HUES64 (cell line): ENCODE data around the gene ZNF407.

Experiments
- H3K27ac ChIP-seq: 2 replicates; pipeline ENCODE4 v1.7.0; 2013; ENCODE audit warnings: low read depth, low read length, inconsistent platforms
- H3K27me3 ChIP-seq: 2 replicates; pipeline ENCODE4 v1.6.1; 2013; ENCODE audit warnings: mild to moderate bottlenecking, low read length; ENCODE audit not compliant: insufficient read depth
- H3K36me3 ChIP-seq: 2 replicates; pipeline ENCODE4 v1.6.1; 2013; ENCODE audit warnings: mild to moderate bottlenecking, low read length; ENCODE audit not compliant: insufficient read depth
- H3K4me1 ChIP-seq: 2 replicates; pipeline ENCODE4 v1.6.1; 2013; ENCODE audit warnings: mild to moderate bottlenecking, low read length, moderate library complexity; ENCODE audit not compliant: insufficient read depth
- H3K4me3 ChIP-seq: 2 replicates; pipeline ENCODE4 v1.5.1; 2013; ENCODE audit warnings: mild to moderate bottlenecking, low read length, moderate library complexity
- H3K9ac ChIP-seq: 2 replicates; pipeline ENCODE4 v1.6.1; 2013; ENCODE audit warnings: mild to moderate bottlenecking, low read depth, low read length
- H3K9me3 ChIP-seq: 2 replicates; pipeline ENCODE4 v1.6.1; 2013; ENCODE audit warnings: low read depth, low read length; ENCODE audit not compliant: insufficient read depth
- WGBS: fragments of 150-250, 120-280 bp; methylation state at CpG from one replicate; pipeline ENCODE4 v1.1.7; 2013; ENCODE audit warnings: missing lambda C conversion rate; 5-methylcytosine and 5-hydroxymethylcytosine counted together

The ZNF407 gene

DNA sequence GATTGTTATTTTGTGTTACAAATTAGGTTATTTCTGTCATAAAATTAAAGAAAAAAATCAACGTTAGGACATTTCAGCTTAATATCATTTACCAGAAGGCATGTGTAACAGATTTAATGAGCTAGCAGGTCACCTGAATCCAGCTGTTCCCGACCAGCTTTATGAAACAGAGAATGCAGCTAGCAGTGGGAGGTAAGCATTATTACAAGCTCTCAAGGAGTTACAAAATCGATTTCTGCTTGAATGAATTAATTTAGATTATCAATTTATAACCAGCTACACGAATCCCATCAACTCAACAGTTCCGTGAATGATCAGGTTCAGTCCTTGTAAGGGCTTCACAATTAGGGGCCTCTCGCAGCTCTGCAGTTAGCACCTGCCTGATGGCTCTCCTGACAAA is 399.3 kb downstream of the ZNF407 start:
- Histone ChIP-seq H3K4me3 (no peak overlapping the region), H3K9me3 (no peaks in the 10 kb centered on the region), H3K4me1 (peaks cover 12% of the 10 kb centered on the region; the same call in 1 of the 2 replicates), H3K9ac (no peak overlapping the region), H3K27ac (no peak overlapping the region), H3K36me3 (no peaks in the 10 kb centered on the region), H3K27me3 (no peaks in the 10 kb centered on the region)
- WGBS = 89% methylated on average over 5 of the region's 6 CpGs

DNA sequence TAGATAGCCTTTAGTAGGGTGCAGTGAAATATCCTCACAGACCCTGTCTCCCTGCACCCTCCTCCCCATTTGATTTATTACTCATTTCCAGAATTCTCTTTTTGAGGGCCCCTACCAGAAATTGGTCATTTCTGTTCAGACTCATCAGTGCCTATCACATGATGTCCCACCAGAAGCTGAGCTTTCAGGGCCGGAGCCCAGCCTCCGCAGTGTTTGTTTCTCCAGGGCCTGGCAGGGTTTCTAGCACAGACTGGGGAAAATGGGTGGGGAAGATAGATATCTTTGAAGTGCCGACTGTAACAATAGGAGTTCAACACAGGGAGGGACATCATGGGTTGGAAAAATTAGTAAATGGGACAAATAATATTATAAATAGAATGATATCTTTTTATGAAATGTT is 403.2 kb downstream of the ZNF407 start:
- no peak overlapping the region for H3K4me3 ChIP-seq
- H3K9me3 ChIP-seq = no peaks in the 10 kb centered on the region
- no peak overlapping the region for H3K9ac ChIP-seq
- no peaks in the 10 kb centered on the region for H3K27me3 ChIP-seq
- no peaks in the 10 kb centered on the region for H3K36me3 ChIP-seq
- H3K4me1 ChIP-seq = peaks cover 7% of the 10 kb centered on the region; the same call in 1 of the 2 replicates
- no peak overlapping the region for H3K27ac ChIP-seq
- 83% methylated on average over 3 of the region's 3 CpGs for WGBS

- Histone ChIP-seq H3K27me3 (no peaks in the 10 kb centered on the region), H3K4me3 (no peak overlapping the region), H3K9ac (no peak overlapping the region), H3K4me1 (peaks cover 6% of the 10 kb centered on the region; the same call in 1 of the 2 replicates), H3K9me3 (no peaks in the 10 kb centered on the region), H3K36me3 (no peaks in the 10 kb centered on the region), H3K27ac (peak overlapping the region; percentile 8; the same call in 1 of the 2 replicates)
- WGBS = 95% methylated on average over 2 of the region's 2 CpGs
Observed at GRCh38 chr18:75003039-75003438, 405.4 kb downstream of the ZNF407 start.

- Histone ChIP-seq H3K9ac (no peak overlapping the region), H3K36me3 (no peaks in the 10 kb centered on the region), H3K27me3 (no peaks in the 10 kb centered on the region), H3K4me1 (peaks cover 6% of the 10 kb centered on the region; the same call in 1 of the 2 replicates), H3K9me3 (no peaks in the 10 kb centered on the region), H3K4me3 (no peak overlapping the region), H3K27ac (no peak overlapping the region)
- 97% methylated on average over 23 of the region's 23 CpGs for WGBS
Observed at GRCh38 chr18:75003764-75004690, 406.4 kb downstream of the ZNF407 start.

DNA sequence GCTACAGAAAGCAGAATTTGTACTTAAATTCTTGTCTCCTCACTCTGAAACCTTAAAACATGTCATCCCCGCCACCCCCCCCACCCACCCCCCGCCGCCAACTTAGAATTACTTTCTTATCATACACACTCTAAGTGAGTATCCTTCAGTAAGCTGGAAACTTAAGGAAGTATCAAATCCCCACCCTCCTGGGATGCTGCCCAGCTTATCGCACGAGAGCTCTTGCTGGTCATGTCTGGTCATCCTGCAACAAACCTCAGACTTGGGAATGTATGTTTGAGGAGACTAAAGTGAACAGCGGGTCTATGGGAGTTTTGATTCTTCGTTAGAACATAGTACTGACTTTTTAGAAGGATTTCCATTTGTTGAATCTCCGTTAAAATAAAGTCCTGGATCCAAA is 408.0 kb downstream of the ZNF407 start:
- H3K4me3 ChIP-seq = no peak overlapping the region
- no peaks in the 10 kb centered on the region for H3K9me3 ChIP-seq
- H3K4me1 ChIP-seq = peaks cover 6% of the 10 kb centered on the region; the same call in 1 of the 2 replicates
- no peaks in the 10 kb centered on the region for H3K27me3 ChIP-seq
- no peaks in the 10 kb centered on the region for H3K36me3 ChIP-seq
- 91% methylated on average over 5 of the region's 8 CpGs for WGBS
- H3K9ac ChIP-seq = no peak overlapping the region
- no peak overlapping the region for H3K27ac ChIP-seq

DNA sequence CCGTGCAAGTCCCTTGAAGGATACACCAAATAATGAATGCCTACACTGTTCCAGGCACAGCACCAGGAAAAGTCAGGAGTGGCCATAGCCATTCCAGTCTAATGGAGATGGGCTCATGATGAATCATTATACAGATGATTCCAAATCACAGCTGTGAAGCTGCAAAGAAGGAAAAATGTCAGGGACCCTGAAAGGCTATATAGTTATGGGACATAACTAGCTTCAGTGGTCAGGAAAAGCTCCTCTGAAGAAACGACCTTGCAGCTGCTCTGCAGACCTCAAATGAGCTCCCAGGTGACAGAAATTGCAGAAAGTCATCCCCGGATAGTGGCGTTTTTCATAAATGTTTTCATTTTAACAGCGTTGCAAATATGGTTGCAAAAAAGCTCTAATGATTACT is 410.5 kb downstream of the ZNF407 start:
- no peaks in the 10 kb centered on the region for H3K36me3 ChIP-seq
- no peak overlapping the region for H3K9ac ChIP-seq
- WGBS = 98% methylated on average over 5 of the region's 5 CpGs
- no peak overlapping the region for H3K4me3 ChIP-seq
- peaks cover 7% of the 10 kb centered on the region; the same call in 1 of the 2 replicates for H3K4me1 ChIP-seq
- H3K27me3 ChIP-seq = no peaks in the 10 kb centered on the region
- H3K9me3 ChIP-seq = no peaks in the 10 kb centered on the region
- no peak overlapping the region for H3K27ac ChIP-seq

GRCh38 chr18:75009296-75009695 is 411.6 kb downstream of the ZNF407 start:
- Histone ChIP-seq H3K4me1 (peaks cover 7% of the 10 kb centered on the region; the same call in 1 of the 2 replicates), H3K4me3 (no peak overlapping the region), H3K27ac (no peak overlapping the region), H3K27me3 (no peaks in the 10 kb centered on the region), H3K9me3 (no peaks in the 10 kb centered on the region), H3K36me3 (no peaks in the 10 kb centered on the region), H3K9ac (no peak overlapping the region)
- WGBS = 100% methylated on average over 1 of the region's 2 CpGs

DNA sequence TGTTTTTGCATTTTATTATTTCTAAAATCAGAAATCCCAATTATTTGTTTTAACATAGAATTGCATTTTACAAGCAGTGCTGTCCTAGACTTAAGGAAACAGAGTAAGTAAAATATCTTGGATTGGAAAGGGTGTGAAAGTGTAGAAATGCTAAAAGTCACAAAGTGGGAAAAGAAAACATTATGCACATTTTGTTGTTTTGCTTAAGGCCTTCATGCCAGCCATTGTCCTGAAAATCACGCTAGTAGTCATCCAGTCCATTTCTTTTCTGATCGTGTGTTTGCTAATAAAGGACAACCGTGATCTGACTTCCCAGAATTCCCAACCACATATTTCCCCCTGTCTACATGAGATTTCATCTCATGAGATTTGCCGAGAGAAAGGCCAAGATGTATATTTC is 412.2 kb downstream of the ZNF407 start:
- Histone ChIP-seq H3K4me3 (no peak overlapping the region), H3K36me3 (no peaks in the 10 kb centered on the region), H3K27ac (no peak overlapping the region), H3K27me3 (no peaks in the 10 kb centered on the region), H3K4me1 (peaks cover 9% of the 10 kb centered on the region; the same call in 1 of the 2 replicates), H3K9ac (no peak overlapping the region), H3K9me3 (no peaks in the 10 kb centered on the region)
- WGBS = 70% methylated on average over 4 of the region's 4 CpGs

DNA sequence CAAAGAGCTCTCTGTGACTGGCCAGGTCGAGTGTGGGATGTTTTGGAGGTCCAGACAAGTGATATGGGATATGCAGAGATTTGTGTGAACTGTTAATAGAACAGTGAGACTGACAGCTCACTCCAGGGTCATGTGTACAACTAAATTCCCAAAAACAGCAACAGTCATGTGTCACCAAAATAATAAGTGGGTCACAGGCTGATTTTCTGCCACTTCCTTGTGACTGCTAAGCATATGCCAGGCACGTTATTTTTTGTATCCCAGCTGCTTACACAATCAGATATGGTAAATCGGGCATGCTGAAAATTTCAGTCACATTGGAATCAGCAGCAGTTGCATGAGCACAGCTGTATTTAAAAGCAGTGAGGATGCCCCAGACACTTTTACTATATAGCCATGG is 412.6 kb downstream of the ZNF407 start:
- Histone ChIP-seq H3K9ac (no peak overlapping the region), H3K36me3 (no peaks in the 10 kb centered on the region), H3K4me3 (no peak overlapping the region), H3K4me1 (peaks cover 9% of the 10 kb centered on the region; the same call in 1 of the 2 replicates), H3K27me3 (no peaks in the 10 kb centered on the region), H3K27ac (no peak overlapping the region), H3K9me3 (no peaks in the 10 kb centered on the region)
- 96% methylated on average over 3 of the region's 3 CpGs for WGBS

- no peak overlapping the region for H3K27ac ChIP-seq
- H3K4me3 ChIP-seq = no peak overlapping the region
- no peaks in the 10 kb centered on the region for H3K9me3 ChIP-seq
- H3K27me3 ChIP-seq = no peaks in the 10 kb centered on the region
- H3K4me1 ChIP-seq = peaks cover 9% of the 10 kb centered on the region; the same call in 1 of the 2 replicates
- no peaks in the 10 kb centered on the region for H3K36me3 ChIP-seq
- no peak overlapping the region for H3K9ac ChIP-seq
- WGBS = 92% methylated on average over 1 of the region's 2 CpGs
Observed at GRCh38 chr18:75010689-75011088, 413.0 kb downstream of the ZNF407 start.

- H3K27ac ChIP-seq = no peak overlapping the region
- H3K9ac ChIP-seq = no peak overlapping the region
- no peak overlapping the region for H3K4me3 ChIP-seq
- H3K9me3 ChIP-seq = no peaks in the 10 kb centered on the region
- peaks cover 9% of the 10 kb centered on the region; the same call in 1 of the 2 replicates for H3K4me1 ChIP-seq
- H3K36me3 ChIP-seq = no peaks in the 10 kb centered on the region
- no peaks in the 10 kb centered on the region for H3K27me3 ChIP-seq
- WGBS = 93% methylated on average over 7 of the region's 7 CpGs
Observed at GRCh38 chr18:75016025-75016717, 418.5 kb downstream of the ZNF407 start.
